Measurements from ENCODE around the gene VWC2. TPM values are rescaled to one million over a fixed set of nuclear protein-coding genes. Genes with fewer than 3 reads are reported as not detected.

Gene VWC2
- not detected in 2 replicates for total RNA-seq

GRCh38 chr7:49773218-49773935, at the start of gene VWC2:
Gene VWC2 (plus strand): TSS chr7:49773638. CDS start chr7:49775436, 1,798 bp downstream.

